Stimulated activated CD4-positive, alpha-beta T cell treated with anti-CD3 and anti-CD28 coated beads, TNF-alpha, amount 100 ng/mL, for 48 hours (primary cell): Measurements from ENCODE around the gene CARMIL3.
A peak's percentile ranks its signal among the peaks of the same experiment; 100 is the strongest.

Source experiments
- DNase-seq, 3 donors: peaks; one replicate each; pipeline ENCODE4 v3.0.0-alpha.2; 2020; ENCODE audit warnings: low read depth in 3 of 3

Gene CARMIL3

GRCh38 chr14:24114532-24115421, 63.0 kb downstream of the CARMIL3 start, which contains the start of the genes DCAF11 and NRL:
TSS of gene DCAF11 (plus strand) at chr14:24114777. CDS start at chr14:24115595, 818 bp downstream.
TSS of gene NRL (minus strand) at chr14:24114949. CDS start at chr14:24082848, 32,101 bp downstream.
- DNase-seq: peak; percentile 95 to 98 (median 98)

- no peak for DNase-seq
Measured at GRCh38 chr14:24115422-24116127, 63.8 kb downstream of the CARMIL3 start.

GRCh38 chr14:24116128-24116814, 64.5 kb downstream of the CARMIL3 start:
- DNase-seq: no peak

GRCh38 chr14:24117179-24117578, 65.4 kb downstream of the CARMIL3 start:
- no peak for DNase-seq
